HG03039 (cell line): ENCODE results near the gene CCL2.

Experiments used
- ATAC-seq: cut with Tn5 transposase; IDR thresholded peaks from one replicate; pipeline ENCODE4 v1.9.1; 2021; ENCODE audit warnings: mild to moderate bottlenecking, moderate library complexity; ENCODE audit not compliant: unreplicated experiment

The CCL2 gene

DNA sequence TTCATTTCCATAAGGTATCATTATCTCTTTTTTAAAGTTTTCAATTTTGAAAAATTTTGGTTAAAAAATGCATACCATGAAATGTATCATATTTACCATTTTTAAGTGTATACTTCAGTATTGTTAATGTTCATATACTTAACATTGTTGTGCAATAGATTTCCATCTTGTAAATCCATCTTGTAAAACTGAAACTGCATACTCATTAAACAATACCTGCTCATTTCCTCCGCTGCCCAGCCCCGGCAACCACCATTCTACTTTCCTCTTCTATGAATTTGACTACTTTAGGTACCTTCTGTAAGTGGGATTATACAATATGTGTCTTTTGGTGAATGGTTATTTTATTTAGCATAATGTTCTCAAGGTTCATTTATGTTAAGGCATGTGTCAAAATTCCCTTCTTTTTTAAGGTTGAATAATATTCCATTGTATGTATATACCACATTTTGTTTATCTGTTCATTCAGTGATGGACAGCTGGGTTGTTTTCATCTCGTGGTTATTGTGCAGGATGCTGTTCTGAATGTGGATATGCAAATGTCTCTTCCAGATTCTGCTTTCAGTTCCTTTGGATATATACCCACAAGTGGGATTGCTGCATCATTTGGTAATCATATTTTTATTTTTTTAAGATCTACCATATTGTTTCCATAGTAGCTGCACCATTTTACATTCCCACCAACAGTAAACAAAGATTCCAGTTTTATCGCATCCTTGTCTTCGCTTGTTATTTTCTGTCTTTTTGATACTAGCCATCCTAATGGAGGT lies 6.7 kb downstream of the CCL2 start:
- no peak for ATAC-seq

- no peak for ATAC-seq
Measured at GRCh38 chr17:34265711-34266110, 10.6 kb downstream of the CCL2 start.

GRCh38 chr17:34269969-34270368 lies 14.9 kb downstream of the CCL2 start, which contains the start of gene CCL7:
Gene CCL7, plus strand, starts transcription at chr17:34270221. Its CDS starts 70 bp downstream, at chr17:34270291.
- ATAC-seq, result no peak

DNA sequence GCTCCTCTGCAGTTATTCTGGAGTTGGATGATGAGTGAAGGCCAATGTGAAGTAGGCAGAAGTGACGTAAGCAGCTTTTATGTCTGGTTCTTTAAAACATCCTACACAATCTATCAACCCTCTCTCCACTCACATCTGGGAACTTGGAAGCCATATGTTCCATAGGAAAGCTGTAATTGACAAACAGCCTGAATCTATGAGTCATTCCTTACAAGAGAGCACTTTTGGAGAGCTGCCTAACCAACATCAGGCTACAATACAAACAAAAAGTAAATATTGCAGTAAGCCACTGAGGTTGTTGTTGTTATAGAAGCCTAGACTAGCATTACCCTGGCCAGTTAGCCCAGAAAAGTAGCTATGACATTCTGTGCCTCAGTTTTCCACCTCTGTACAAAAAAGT lies 20.8 kb downstream of the CCL2 start:
- ATAC-seq, result no peak

- ATAC-seq, result no peak
Measured at GRCh38 chr17:34276826-34277225, 21.7 kb downstream of the CCL2 start.

DNA sequence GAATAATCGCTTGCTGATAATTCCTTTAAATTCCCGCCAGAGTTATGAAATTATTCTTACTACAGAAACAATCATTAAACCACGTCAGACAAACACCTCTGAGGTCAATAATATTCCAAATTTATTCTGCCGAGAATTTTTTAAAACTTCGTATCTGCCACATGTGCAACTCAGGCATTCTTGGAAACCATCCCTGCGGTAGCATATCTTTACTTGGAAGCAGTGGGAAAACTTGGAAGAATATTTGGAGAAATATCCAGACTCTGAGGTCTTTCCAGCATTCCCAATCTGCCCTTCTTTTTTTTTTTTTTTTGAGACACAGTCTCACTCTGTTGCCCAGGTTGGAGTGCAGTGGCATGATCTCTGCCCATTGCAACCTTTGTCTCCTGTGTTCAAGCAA lies 28.5 kb downstream of the CCL2 start:
- ATAC-seq, result no peak

DNA sequence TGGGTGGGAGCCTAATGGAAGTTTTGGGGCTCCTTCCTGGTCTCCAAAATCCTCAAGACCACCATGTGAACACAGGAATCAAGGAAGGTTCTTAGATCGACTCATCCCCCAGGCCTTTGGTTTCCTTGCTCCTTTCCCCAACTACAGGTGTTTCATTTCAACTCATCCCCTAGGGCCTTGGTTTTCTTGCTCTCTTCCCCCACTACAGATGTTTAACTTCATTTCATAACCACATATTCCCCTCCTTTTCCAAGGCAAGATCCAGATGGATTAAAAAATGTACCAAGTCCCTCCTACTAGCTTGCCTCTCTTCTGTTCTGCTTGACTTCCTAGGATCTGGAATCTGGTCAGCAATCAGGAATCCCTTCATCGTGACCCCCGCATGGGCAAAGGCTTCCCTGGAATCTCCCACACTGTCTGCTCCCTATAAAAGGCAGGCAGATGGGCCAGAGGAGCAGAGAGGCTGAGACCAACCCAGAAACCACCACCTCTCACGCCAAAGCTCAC lies 30.3 kb downstream of the CCL2 start, which contains the start of gene CCL11:
Gene CCL11 (plus strand): TSS at position 457 of the 507 bp plus-strand sequence. CDS start 67 bp downstream, outside the sequence.
- ATAC-seq, result no peak

- ATAC-seq, result no peak
Measured at GRCh38 chr17:34287875-34288274, 32.8 kb downstream of the CCL2 start.

GRCh38 chr17:34290586-34290985 lies 35.5 kb downstream of the CCL2 start:
- no peak for ATAC-seq

- ATAC-seq, result no peak
Measured at GRCh38 chr17:34291721-34292348, 36.8 kb downstream of the CCL2 start.

DNA sequence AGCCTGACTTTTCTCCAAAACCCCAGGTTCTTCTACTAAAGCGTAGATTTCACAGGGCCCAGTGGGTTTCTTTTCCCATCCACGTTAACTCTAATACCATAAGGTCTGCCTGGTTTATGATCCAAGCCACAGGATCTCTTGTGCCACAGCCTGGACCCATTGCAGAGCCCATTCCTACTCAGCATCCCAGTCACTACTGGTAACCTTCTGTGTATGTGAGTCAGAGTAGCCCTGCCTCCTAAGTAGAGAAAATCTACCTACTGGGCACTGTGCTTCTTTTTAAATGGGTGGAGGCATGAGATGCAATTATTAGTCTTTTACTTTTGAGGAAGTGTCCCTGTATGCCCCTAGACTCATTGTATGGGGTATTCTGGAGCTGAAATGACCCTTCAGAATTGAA lies 43.9 kb downstream of the CCL2 start:
- ATAC-seq, result no peak

DNA sequence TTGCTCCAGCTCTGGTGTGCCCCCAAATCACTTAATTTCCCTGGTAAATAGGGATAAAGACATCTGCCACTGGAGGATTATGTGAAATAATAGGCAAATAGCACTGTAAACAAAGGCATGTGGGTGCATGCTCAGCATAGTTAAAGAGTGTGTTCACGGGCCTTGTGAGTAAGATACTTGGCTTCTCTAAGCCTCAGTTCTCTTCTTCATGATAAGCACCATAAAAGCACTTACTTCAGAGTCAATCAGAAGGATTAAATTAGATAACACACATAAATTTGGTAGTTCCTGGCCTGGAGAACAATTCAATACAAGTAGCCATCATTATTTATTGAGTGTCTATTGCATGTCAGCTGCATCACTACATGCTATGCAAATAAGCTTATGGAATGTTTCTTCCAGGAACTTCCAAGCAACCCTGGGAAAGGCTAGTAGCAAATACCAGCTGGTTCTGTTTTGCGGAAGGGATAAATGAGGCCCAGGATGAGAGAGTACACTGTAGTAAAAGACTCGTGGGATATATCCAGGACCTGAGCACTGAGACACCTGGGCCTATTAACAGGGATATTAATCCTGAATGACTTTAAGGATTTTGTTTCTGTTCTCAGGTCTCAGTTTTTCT lies 45.0 kb downstream of the CCL2 start:
- ATAC-seq, result no peak

DNA sequence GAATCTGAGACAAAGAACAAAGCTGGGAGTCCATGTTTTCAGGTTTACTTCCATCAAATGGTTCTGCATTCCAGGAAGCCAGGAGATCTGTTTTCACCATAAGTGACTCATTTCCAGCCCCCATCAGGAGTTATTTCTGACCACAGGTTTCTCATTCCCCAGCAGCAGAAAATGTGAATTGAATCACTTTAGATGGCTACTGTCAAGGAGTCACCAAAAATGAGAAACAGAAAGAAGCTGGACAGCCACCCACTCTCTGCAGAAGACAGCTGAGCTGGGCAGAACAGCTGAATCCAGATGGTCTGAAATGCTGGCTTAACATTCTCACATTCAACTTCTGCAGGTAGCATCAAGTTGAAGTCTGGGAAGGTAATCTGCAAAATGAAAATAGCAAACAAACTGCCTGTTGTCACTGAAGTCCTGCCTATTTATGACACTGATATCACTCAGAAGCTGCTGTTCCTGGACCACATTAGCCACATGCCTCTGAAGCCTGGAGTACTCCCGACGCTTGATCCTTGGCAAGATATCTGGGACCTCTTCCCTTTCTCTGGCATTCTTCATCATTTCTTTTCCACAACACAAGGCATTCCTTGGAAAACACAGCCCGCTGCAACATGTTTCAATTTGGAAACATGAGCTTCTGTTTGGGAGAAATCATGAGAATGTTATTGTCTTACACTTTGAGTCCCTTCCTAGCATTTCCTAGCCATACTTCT lies 45.7 kb downstream of the CCL2 start:
- no peak for ATAC-seq

DNA sequence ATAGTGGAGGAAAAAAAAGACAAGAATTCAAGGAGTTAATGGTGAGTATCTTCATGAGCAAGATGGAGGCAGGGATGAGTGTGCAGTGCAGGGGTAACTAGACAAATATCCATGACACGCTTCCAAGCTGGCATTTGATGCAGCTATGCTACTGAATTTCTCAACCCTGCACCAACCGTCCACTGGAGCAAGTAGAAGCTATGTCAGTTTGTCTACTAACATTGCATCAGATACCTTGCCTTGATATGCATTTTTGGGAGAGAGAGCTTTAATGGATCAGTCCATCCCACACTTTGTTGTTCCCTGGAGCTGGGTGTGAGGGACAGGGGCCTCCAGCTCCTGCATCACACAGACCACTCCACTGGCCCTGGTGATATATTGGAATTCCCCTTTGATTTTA lies 46.9 kb downstream of the CCL2 start:
- no peak for ATAC-seq

GRCh38 chr17:34302636-34303035 lies 47.6 kb downstream of the CCL2 start:
- no peak for ATAC-seq

DNA sequence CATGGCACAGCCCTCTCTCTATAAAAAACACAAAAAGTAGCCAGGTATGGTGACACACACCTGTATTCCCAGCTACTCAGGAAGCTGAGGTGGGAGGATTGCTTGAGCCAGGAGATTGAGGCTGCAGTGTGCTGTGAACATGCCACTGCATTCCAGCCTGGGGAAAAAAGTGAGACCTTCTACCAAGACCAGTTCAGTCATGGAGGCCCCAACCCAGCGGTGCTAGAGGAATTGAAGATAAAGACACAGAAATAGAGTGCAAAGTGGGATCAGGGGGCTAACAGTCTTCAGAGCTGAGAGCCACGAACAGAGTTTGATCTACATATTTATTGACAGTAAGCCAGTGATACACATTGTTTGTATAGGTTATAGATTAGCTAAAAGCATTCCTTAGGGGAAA lies 48.5 kb downstream of the CCL2 start:
- ATAC-seq, result no peak

DNA sequence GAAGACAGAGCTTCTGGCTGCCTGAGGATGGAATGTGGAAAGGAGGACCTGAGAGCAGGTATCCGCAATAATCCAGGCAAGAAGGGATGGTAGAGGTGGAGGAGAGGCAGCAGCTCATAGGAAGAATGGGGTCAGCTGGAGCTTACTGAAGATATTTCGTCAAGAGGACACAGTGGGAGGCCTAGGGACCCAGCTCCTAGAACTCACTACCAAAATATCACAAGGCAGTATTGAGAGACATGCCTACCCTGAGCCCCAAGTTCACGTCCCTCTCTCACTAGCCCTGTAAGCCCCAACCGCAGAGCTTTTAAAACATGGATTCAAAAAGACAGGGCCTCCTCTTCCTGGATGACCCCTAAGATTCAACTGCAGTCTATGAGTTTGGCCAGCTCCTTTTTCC lies 50.0 kb downstream of the CCL2 start:
- ATAC-seq, result no peak

- no peak for ATAC-seq
Measured at GRCh38 chr17:34305606-34306005, 50.5 kb downstream of the CCL2 start.

DNA sequence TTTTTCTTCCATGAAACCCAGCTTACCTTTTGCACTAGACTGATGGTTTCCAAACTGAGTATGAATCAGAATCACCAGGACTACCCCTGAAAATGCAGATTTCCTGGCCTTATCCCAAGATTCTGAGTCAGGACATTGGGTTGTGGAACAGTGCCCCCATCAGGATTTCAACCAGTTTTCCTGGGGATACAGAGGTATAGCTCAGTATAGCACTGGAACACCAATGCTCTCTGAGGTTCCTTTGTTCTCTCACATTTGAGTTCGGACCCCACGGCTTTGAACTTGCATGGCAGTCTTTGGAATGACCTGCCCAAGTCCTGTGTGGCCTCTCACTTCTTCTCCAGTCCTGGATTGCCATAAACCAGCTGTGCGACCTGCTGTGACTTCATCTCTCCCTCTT lies 51.4 kb downstream of the CCL2 start:
- no peak for ATAC-seq
